HepG2 (cell line): ENCODE measurements around the gene PSAPL1. TPM values are rescaled to one million over a fixed set of nuclear protein-coding genes. Genes with fewer than 3 reads are reported as not detected.

Experiments
- ATAC-seq: fragments of 200-7000 bp; cut with Tn5 transposase; 3 replicates; pipeline ENCODE4 v1.9.1; 2020; ENCODE audit warnings: mild to moderate bottlenecking, moderate library complexity
- BruUV-seq: library from RNA; stranded (reverse); fragments of 400-500 nt; replicated peaks from 2 replicates; lab custom pipeline; 2021; lab: Mats Ljungman, UMichigan
- CTCF ChIA-PET: fragments of 300-600 bp; formaldehyde crosslinking; extraction: SDS; loops from one replicate; lab custom pipeline; 2021; ENCODE audit warnings: low total read pairs, inconsistent platforms, low intra/inter-chr PET ratio; lab: Yijun Ruan, JAX
- POLR2A ChIA-PET: fragments of 350-600 bp; sonication (Branson Sonifier 250); formaldehyde crosslinking; loops from one replicate; lab custom pipeline; 2020; ENCODE audit warnings: antibody characterized with exemption, inconsistent platforms; lab: Yijun Ruan, JAX
- DNase-seq: peaks from one replicate; pipeline ENCODE4 v3.0.0-alpha.2; 2015; ENCODE audit warnings: low spot score
- FAIRE-seq: peaks from 3 replicates; lab custom pipeline; 2011; peaks lifted over from hg19 to GRCh38; lab: Jason Lieb, UNC
- H2AFZ ChIP-seq: one replicate; pipeline ENCODE4 v1.6.1; 2011; ENCODE audit warnings: low read length, inconsistent platforms
- H3K27ac ChIP-seq: fragments of 300-600 bp; 3 replicates; pipeline ENCODE4 v1.8.0; 2011; ENCODE audit warnings: mixed run types, mild to moderate bottlenecking, mixed read lengths, low read length, inconsistent platforms; ENCODE audit not compliant: insufficient read depth; ENCODE audit errors: extremely low read length
- H3K27me3 ChIP-seq, 2 experiments: fragments of 200-600 bp in 1 of 2; 2 replicates in 1 of 2; 3 replicates in 1 of 2; pipeline versions ENCODE4 v1.6.0 to v1.8.0; 2011; ENCODE audit warnings: low read length in 2 of 2, mild to moderate bottlenecking in 2 of 2, moderate library complexity in 2 of 2, inconsistent platforms in 1 of 2; ENCODE audit not compliant: insufficient read depth in 2 of 2, control insufficient read depth in 1 of 2
- H3K36me3 ChIP-seq, 2 experiments: fragments of 200-600 bp in 1 of 2; replicated peaks in 1 of 2; 2 replicates in 1 of 2; 3 replicates in 1 of 2; pipeline versions ENCODE4 v1.5.1 to v1.8.0; 2011; ENCODE audit warnings: low read length in 2 of 2, inconsistent platforms in 1 of 2; ENCODE audit not compliant: insufficient read depth in 2 of 2, control insufficient read depth in 1 of 2
- H3K4me1 ChIP-seq: 2 replicates; pipeline ENCODE4 v1.5.1; 2012; ENCODE audit warnings: low read length, inconsistent platforms; ENCODE audit not compliant: insufficient read depth
- H3K4me2 ChIP-seq: 2 replicates; pipeline ENCODE4 v1.6.0; 2011; ENCODE audit warnings: low read depth, low read length, inconsistent platforms
- H3K4me3 ChIP-seq, 3 experiments: fragments of 200-600 bp in 1 of 3; sonication (generic), shearing (Covaris generic) in 1 of 3; replicated peaks in 1 of 3; 2 replicates each; pipeline ENCODE4 v1.5.1; 2011 to 2016; ENCODE audit warnings: low read length in 3 of 3, inconsistent platforms in 2 of 3, low read depth in 2 of 3, mild to moderate bottlenecking in 2 of 3, control low read depth in 1 of 3, mixed read lengths in 1 of 3; ENCODE audit not compliant: insufficient read depth in 1 of 3
- H3K79me2 ChIP-seq: one replicate; pipeline ENCODE4 v1.6.1; 2011; ENCODE audit warnings: low read length, inconsistent platforms; ENCODE audit not compliant: insufficient read depth
- H3K9ac ChIP-seq: 2 replicates; pipeline ENCODE4 v1.6.0; 2011; ENCODE audit warnings: mild to moderate bottlenecking, low read depth, low read length, inconsistent platforms; ENCODE audit not compliant: insufficient read depth
- H3K9me3 ChIP-seq: 2 replicates; pipeline ENCODE4 v1.5.1; 2012; ENCODE audit warnings: mild to moderate bottlenecking, low read length
- H4K20me1 ChIP-seq: 2 replicates; pipeline ENCODE4 v1.6.0; 2011; ENCODE audit warnings: inconsistent platforms, mild to moderate bottlenecking, low read length, moderate library complexity; ENCODE audit not compliant: insufficient read depth
- CEBPG ChIP-seq: IDR thresholded peaks from 2 replicates; pipeline ENCODE4 v1.6.1; 2016
- FOXM1 ChIP-seq: sonication (generic); formaldehyde crosslinking; IDR thresholded peaks from 2 replicates; pipeline ENCODE4 v1.5.0; 2020; ENCODE audit warnings: missing genetic modification reagents
- MAFG ChIP-seq: sonication (generic); formaldehyde crosslinking; IDR thresholded peaks from 2 replicates; pipeline ENCODE4 v1.5.1; 2020; ENCODE audit warnings: mild to moderate bottlenecking, missing genetic modification reagents
- MNT ChIP-seq: fragments of 450-650 bp; IDR thresholded peaks from 2 replicates; pipeline ENCODE4 v1.6.1; 2016
- SIX4 ChIP-seq: sonication (generic); formaldehyde crosslinking; IDR thresholded peaks from 2 replicates; pipeline ENCODE4 v1.4.0; 2020; ENCODE audit warnings: missing genetic modification reagents
- SPEN ChIP-seq: sonication (generic); formaldehyde crosslinking; IDR thresholded peaks from 2 replicates; pipeline ENCODE4 v1.5.1; 2020; ENCODE audit warnings: low read depth, mild to moderate bottlenecking, missing genetic modification reagents
- ZBTB20 ChIP-seq: sonication (generic); formaldehyde crosslinking; IDR thresholded peaks from 2 replicates; pipeline ENCODE4 v1.8.1; 2023; ENCODE audit warnings: missing genetic modification reagents, low read depth, mild to moderate bottlenecking, borderline replicate concordance
- ZNF143 ChIP-seq: sonication (generic); formaldehyde crosslinking; IDR thresholded peaks from 2 replicates; pipeline ENCODE4 v1.4.0; 2020; ENCODE audit warnings: missing genetic modification reagents
- ZNF770 ChIP-seq: sonication (generic); formaldehyde crosslinking; IDR thresholded peaks from 2 replicates; pipeline ENCODE4 v1.5.0; 2020; ENCODE audit warnings: mild to moderate bottlenecking, missing genetic modification reagents
- ZNF777 ChIP-seq: sonication (generic); formaldehyde crosslinking; IDR thresholded peaks from 2 replicates; pipeline ENCODE4 v1.4.0; 2020; ENCODE audit warnings: missing genetic modification reagents
- WGBS: methylation state at CpG from one replicate; pipeline ENCODE4 v1.1.6; 2017; ENCODE audit warnings: low lambda C conversion rate; 5-methylcytosine and 5-hydroxymethylcytosine counted together
- in situ Hi-C: cut with HindIII; loops from 2 replicates; pipeline ENCODE4 v1.10.0; 2017; ENCODE audit warnings: low pct_unique_long_range_greater_than_20kb; ENCODE audit not compliant: extremely low pct_ligation_motif_present
- intact Hi-C: fragments of 100-400 bp; cut with micrococcal nuclease; formaldehyde crosslinking; loops from one replicate; pipeline ENCODE4 v1.10.0; 2022; ENCODE audit not compliant: unreplicated experiment
- polyA plus RNA-seq, 8 experiments: library from polyadenylated mRNA; depleted of rRNA in 3 of 8; stranded (reverse) in 7 of 8; unstranded in 1 of 8; fragments of >200 nt; fragmentation: Illumina TruSeq in 4 of 8; extraction: Trizol in 4 of 8; gene quantifications; 2 replicates each; pipeline versions ENCODE4 v1.2.1 to v1.2.3, GENCODE V29; 2011 to 2016; ENCODE audit warnings: low read depth in 4 of 8, missing spikeins in 1 of 8, mixed read lengths in 1 of 8; ENCODE audit not compliant: insufficient read depth in 1 of 8
- total RNA-seq, 5 experiments: library from RNA; depleted of rRNA; stranded (reverse); fragments of >200 nt; fragmentation: Illumina TruSeq; extraction: Trizol; gene quantifications; 2 replicates each; pipeline ENCODE4 v1.2.3, GENCODE V29; 2016; ENCODE audit warnings: low read depth in 1 of 5
- TF ChIP-seq, protein P1 (sequence below): sonication (generic); formaldehyde crosslinking; IDR thresholded peaks from 2 replicates; pipeline ENCODE4 v1.4.0; 2020; ENCODE audit warnings: missing genetic modification reagents, borderline replicate concordance

The PSAPL1 gene
- total and polyA plus RNA-seq, 2 of the 13 experiments (the other 11 are each of a cell fraction or from before 2014, with no cell fraction given), result 0.02 to 0.16 TPM

- 87% methylated on average over 3 of the region's 6 CpGs for WGBS
- no peaks in the 10 kb centered on the region for H3K36me3 ChIP-seq
- POLR2A ChIA-PET, result no interaction called here
- H3K27me3 ChIP-seq, result peaks cover 2 to 43% of the 10 kb centered on the region in 2 experiments; a peak in 4 of 5 replicates
- no peak overlapping the region for H2AFZ ChIP-seq
- CTCF ChIA-PET, result no interaction called here
- no peak for ATAC-seq
- H3K27ac ChIP-seq, result no peak overlapping the region
- H3K4me1 ChIP-seq, result no peaks in the 10 kb centered on the region
- H3K9ac ChIP-seq, result no peak overlapping the region
- no peaks in the 10 kb centered on the region for H3K79me2 ChIP-seq
- intact Hi-C loops (no loop called here), in situ Hi-C loops (no loop called here)
- no peak overlapping the region for H3K4me2 ChIP-seq
- H3K4me3 ChIP-seq, result no peak overlapping the region
- TF ChIP-seq MNT, result peak; percentile 94
- TF ChIP-seq ZNF143, result no peak
- TF ChIP-seq CEBPG (CRISPR knock-in tag), result no peak
- no peak for TF ChIP-seq SIX4 (CRISPR knock-in tag)
- no peak for TF ChIP-seq SPEN (CRISPR knock-in tag)
- no TSS peak for BruUV-seq
- no peaks in the 10 kb centered on the region for H4K20me1 ChIP-seq
- FAIRE-seq, result no peak
- DNase-seq, result no peak
- no peaks in the 10 kb centered on the region for H3K9me3 ChIP-seq
These were observed 46.8 kb downstream of the PSAPL1 start for GRCh38 chr4:7387925-7388324.

GRCh38 chr4:7384929-7385890, 49.5 kb downstream of the PSAPL1 start:
- Histone ChIP-seq H3K27me3 (peaks cover 4 to 20% of the 10 kb centered on the region in 2 experiments), H3K36me3 (no peaks in the 10 kb centered on the region), H3K9me3 (no peaks in the 10 kb centered on the region), H3K9ac (no peak overlapping the region), H4K20me1 (no peaks in the 10 kb centered on the region), H2AFZ (no peak overlapping the region), H3K4me1 (no peaks in the 10 kb centered on the region), H3K79me2 (no peaks in the 10 kb centered on the region), H3K4me2 (no peak overlapping the region), H3K4me3 (no peak overlapping the region), H3K27ac (no peak overlapping the region)
- ATAC-seq, result no peak
- ChIA-PET CTCF (no interaction called here), POLR2A (no interaction called here)
- DNase-seq, result no peak
- no TSS peak for BruUV-seq
- FAIRE-seq, result no peak
- intact Hi-C loops, result no loop called here
- in situ Hi-C loops, result no loop called here
- 7% methylated on average over 6 of the region's 12 CpGs for WGBS
- TF ChIP-seq FOXM1 (CRISPR knock-in tag), result no peak
- TF ChIP-seq ZBTB20 (CRISPR knock-in tag), result no peak
- no peak for TF ChIP-seq MAFG (CRISPR knock-in tag)
- no peak for TF ChIP-seq ZNF777 (CRISPR knock-in tag)
- TF ChIP-seq ZNF770, result no peak
- TF ChIP-seq, protein P1, sequence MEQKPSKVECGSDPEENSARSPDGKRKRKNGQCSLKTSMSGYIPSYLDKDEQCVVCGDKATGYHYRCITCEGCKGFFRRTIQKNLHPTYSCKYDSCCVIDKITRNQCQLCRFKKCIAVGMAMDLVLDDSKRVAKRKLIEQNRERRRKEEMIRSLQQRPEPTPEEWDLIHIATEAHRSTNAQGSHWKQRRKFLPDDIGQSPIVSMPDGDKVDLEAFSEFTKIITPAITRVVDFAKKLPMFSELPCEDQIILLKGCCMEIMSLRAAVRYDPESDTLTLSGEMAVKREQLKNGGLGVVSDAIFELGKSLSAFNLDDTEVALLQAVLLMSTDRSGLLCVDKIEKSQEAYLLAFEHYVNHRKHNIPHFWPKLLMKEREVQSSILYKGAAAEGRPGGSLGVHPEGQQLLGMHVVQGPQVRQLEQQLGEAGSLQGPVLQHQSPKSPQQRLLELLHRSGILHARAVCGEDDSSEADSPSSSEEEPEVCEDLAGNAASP (CRISPR knock-in tag), result no peak
